GM12878 (cell line): ENCODE data around the gene CKLF.

Experiments
- CREB1 ChIP-seq: IDR thresholded peaks from 2 replicates; pipeline ENCODE4 v1.6.1; 2012; ENCODE audit warnings: low read depth, mild to moderate bottlenecking, inconsistent platforms
- POLR2A ChIP-seq: IDR thresholded peaks from 2 replicates; pipeline ENCODE4 v1.6.1; 2011; ENCODE audit warnings: low read depth, mild to moderate bottlenecking, low read length
- POLR2AphosphoS5 ChIP-seq: IDR thresholded peaks from 2 replicates; pipeline ENCODE4 v1.6.1; 2011; ENCODE audit warnings: mild to moderate bottlenecking, low read length, inconsistent platforms
- RAD21 ChIP-seq: IDR thresholded peaks from 2 replicates; pipeline ENCODE4 v1.6.1; 2011; ENCODE audit warnings: mild to moderate bottlenecking, low read depth, low read length, moderate library complexity; ENCODE audit not compliant: insufficient read depth
- SMAD1 ChIP-seq: fragments of 450-650 bp; IDR thresholded peaks from 2 replicates; pipeline ENCODE4 v1.6.1; 2018; ENCODE audit warnings: mild to moderate bottlenecking, low read depth; ENCODE audit not compliant: partially characterized antibody
- SREBF2 ChIP-seq: IDR thresholded peaks from 2 replicates; pipeline ENCODE4 v1.6.1; 2012; ENCODE audit warnings: mild to moderate bottlenecking, low read length
- TAF1 ChIP-seq: IDR thresholded peaks from 2 replicates; pipeline ENCODE4 v1.6.1; 2011; ENCODE audit warnings: mild to moderate bottlenecking, low read depth, low read length, borderline replicate concordance
- TCF3 ChIP-seq: IDR thresholded peaks from 2 replicates; pipeline ENCODE4 v1.6.1; 2012; ENCODE audit warnings: low read depth, mild to moderate bottlenecking, low read length, borderline replicate concordance; ENCODE audit not compliant: insufficient read depth
- ZNF274 ChIP-seq: IDR thresholded peaks from one replicate; pipeline ENCODE4 v1.8.0; 2011; ENCODE audit not compliant: insufficient read length, insufficient read depth
- ZNF384 ChIP-seq: IDR thresholded peaks from 2 replicates; pipeline ENCODE4 v1.6.1; 2012; ENCODE audit warnings: low read depth, mild to moderate bottlenecking, low read length, improper control_type of control experiment, borderline replicate concordance
- TF ChIP-seq, protein P1 (sequence below), 3 experiments: IDR thresholded peaks in 2 of 3; conservative IDR thresholded peaks in 1 of 3; 2 replicates each; pipeline ENCODE4 v1.5.1; 2011; ENCODE audit warnings: low read depth in 3 of 3, low read length in 3 of 3, mild to moderate bottlenecking in 3 of 3, control low read depth in 2 of 3, moderate library complexity in 2 of 3, inconsistent platforms in 1 of 3, mixed read lengths in 1 of 3; ENCODE audit not compliant: control insufficient read depth in 2 of 3, insufficient read depth in 1 of 3; ENCODE audit errors: extremely low read depth in 1 of 3
- TF ChIP-seq, protein P2 (sequence below): fragments of 450-650 bp; IDR thresholded peaks from 2 replicates; pipeline ENCODE4 v1.6.1; 2017; ENCODE audit warnings: mild to moderate bottlenecking, low read depth, inconsistent platforms; ENCODE audit not compliant: poor library complexity, severe bottlenecking
- TF ChIP-seq, protein P3 (sequence below): IDR thresholded peaks from 2 replicates; pipeline ENCODE4 v1.6.1; 2011; ENCODE audit warnings: mild to moderate bottlenecking, low read depth, low read length, moderate library complexity; ENCODE audit not compliant: insufficient replicate concordance

- TF ChIP-seq, protein P1, sequence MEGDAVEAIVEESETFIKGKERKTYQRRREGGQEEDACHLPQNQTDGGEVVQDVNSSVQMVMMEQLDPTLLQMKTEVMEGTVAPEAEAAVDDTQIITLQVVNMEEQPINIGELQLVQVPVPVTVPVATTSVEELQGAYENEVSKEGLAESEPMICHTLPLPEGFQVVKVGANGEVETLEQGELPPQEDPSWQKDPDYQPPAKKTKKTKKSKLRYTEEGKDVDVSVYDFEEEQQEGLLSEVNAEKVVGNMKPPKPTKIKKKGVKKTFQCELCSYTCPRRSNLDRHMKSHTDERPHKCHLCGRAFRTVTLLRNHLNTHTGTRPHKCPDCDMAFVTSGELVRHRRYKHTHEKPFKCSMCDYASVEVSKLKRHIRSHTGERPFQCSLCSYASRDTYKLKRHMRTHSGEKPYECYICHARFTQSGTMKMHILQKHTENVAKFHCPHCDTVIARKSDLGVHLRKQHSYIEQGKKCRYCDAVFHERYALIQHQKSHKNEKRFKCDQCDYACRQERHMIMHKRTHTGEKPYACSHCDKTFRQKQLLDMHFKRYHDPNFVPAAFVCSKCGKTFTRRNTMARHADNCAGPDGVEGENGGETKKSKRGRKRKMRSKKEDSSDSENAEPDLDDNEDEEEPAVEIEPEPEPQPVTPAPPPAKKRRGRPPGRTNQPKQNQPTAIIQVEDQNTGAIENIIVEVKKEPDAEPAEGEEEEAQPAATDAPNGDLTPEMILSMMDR (IDR thresholded peaks at IDR 0.05 in 2 of 3, conservative IDR thresholded peaks at IDR 0.05 in 1 of 3; ENCODE audit: control insufficient read depth in 2 of 3, extremely low read depth in 1 of 3, insufficient read depth in 1 of 3, low read depth in 3 of 3, low read length in 3 of 3) = no peak
- TF ChIP-seq, protein P2, sequence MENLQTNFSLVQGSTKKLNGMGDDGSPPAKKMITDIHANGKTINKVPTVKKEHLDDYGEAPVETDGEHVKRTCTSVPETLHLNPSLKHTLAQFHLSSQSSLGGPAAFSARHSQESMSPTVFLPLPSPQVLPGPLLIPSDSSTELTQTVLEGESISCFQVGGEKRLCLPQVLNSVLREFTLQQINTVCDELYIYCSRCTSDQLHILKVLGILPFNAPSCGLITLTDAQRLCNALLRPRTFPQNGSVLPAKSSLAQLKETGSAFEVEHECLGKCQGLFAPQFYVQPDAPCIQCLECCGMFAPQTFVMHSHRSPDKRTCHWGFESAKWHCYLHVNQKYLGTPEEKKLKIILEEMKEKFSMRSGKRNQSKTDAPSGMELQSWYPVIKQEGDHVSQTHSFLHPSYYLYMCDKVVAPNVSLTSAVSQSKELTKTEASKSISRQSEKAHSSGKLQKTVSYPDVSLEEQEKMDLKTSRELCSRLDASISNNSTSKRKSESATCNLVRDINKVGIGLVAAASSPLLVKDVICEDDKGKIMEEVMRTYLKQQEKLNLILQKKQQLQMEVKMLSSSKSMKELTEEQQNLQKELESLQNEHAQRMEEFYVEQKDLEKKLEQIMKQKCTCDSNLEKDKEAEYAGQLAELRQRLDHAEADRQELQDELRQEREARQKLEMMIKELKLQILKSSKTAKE = no peak
- no peak for TF ChIP-seq ZNF274
- TF ChIP-seq SREBF2 = no peak
- TF ChIP-seq POLR2AphosphoS5 = no peak
- TF ChIP-seq, protein P3, sequence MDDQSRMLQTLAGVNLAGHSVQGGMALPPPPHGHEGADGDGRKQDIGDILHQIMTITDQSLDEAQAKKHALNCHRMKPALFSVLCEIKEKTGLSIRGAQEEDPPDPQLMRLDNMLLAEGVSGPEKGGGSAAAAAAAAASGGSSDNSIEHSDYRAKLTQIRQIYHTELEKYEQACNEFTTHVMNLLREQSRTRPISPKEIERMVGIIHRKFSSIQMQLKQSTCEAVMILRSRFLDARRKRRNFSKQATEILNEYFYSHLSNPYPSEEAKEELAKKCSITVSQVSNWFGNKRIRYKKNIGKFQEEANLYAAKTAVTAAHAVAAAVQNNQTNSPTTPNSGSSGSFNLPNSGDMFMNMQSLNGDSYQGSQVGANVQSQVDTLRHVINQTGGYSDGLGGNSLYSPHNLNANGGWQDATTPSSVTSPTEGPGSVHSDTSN = no peak
- TF ChIP-seq TCF3 = no peak
- no peak for TF ChIP-seq CREB1
- TF ChIP-seq TAF1 = no peak
- TF ChIP-seq POLR2A = no peak
- TF ChIP-seq ZNF384 = no peak
- no peak for TF ChIP-seq RAD21
- TF ChIP-seq SMAD1 = no peak
Measured at GRCh38 chr16:66568355-66568754, 16.0 kb downstream of the CKLF start.
